ENCODE data around the gene GABRE.

GABRE gene

GRCh38 chrX:151958101-151958500 lies 16.4 kb downstream of the GABRE start:
- Histone ChIP-seq H3K27ac (no peak overlapping the region), H3K9ac (ENCODE audit: insufficient read length) (no peak overlapping the region), H3K9me3 (ENCODE audit: low read depth, low read length) (no peaks in the 10 kb centered on the region), H3K4me3 (no peak overlapping the region), H3K36me3 (ENCODE audit: insufficient read depth, low read length) (peaks cover 23% of the 10 kb centered on the region; the same call in 1 of the 2 replicates)
- TF ChIP-seq POLR2AphosphoS5 (IDR thresholded peaks at IDR 0.05; ENCODE audit: borderline replicate concordance, low read depth, low read length), result no peak
- TF ChIP-seq FOXP2 (optimal IDR thresholded peaks at IDR 0.05; ENCODE audit: control extremely low read depth, extremely low read length, insufficient read depth), result no peak
- no peak for TF ChIP-seq EZH2 (IDR thresholded peaks at IDR 0.05)
- DNase-seq (ENCODE audit: low read depth, low spot score), result no peak

GRCh38 chrX:151954730-151955129 lies 19.7 kb downstream of the GABRE start:
- no peaks in the 10 kb centered on the region for H3K9me3 ChIP-seq (ENCODE audit: low read depth, low read length)
- peaks cover 10% of the 10 kb centered on the region; the same call in 1 of the 2 replicates for H3K36me3 ChIP-seq (ENCODE audit: insufficient read depth, low read length)
- H3K9ac ChIP-seq (ENCODE audit: insufficient read length), result no peak overlapping the region
- no peak for TF ChIP-seq FOXP2 (optimal IDR thresholded peaks at IDR 0.05; ENCODE audit: control extremely low read depth, extremely low read length, insufficient read depth)
- no peak for TF ChIP-seq POLR2AphosphoS5 (IDR thresholded peaks at IDR 0.05; ENCODE audit: borderline replicate concordance, low read depth, low read length)
- H3K4me3 ChIP-seq, result no peak overlapping the region
- DNase-seq (ENCODE audit: low read depth, low spot score), result no peak
- H3K27ac ChIP-seq, result no peak overlapping the region

DNA sequence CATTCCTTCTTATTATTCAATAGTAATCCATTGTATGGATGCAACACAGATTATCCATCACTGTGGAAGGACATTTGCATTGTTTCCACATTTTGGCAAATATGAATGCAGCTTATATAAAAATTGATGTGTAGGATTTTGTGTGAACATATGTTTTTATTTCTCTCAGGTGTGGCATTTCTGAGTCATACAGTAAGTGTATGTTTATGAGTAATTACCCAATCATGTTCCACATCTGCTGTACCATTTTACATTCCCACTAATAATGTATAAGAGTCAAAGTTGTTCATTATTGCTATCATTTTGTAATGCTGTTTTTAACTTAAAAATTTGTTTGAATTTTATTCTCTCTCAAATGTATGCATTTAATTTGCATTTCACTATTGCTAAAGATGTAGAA lies 36.3 kb downstream of the GABRE start:
- Histone ChIP-seq H3K4me3 (no peak overlapping the region), H3K9ac (ENCODE audit: insufficient read length) (no peak overlapping the region), H3K9me3 (ENCODE audit: low read depth, low read length) (no peaks in the 10 kb centered on the region), H3K36me3 (ENCODE audit: insufficient read depth, low read length) (no peaks in the 10 kb centered on the region), H3K27ac (no peak overlapping the region)
- TF ChIP-seq FOXP2 (optimal IDR thresholded peaks at IDR 0.05; ENCODE audit: control extremely low read depth, extremely low read length, insufficient read depth) (no peak), POLR2AphosphoS5 (IDR thresholded peaks at IDR 0.05; ENCODE audit: borderline replicate concordance, low read depth, low read length) (no peak), EZH2 (IDR thresholded peaks at IDR 0.05) (no peak)
- DNase-seq (ENCODE audit: low read depth, low spot score), result no peak

- no peaks in the 10 kb centered on the region for H3K9me3 ChIP-seq (ENCODE audit: low read depth, low read length)
- DNase-seq (ENCODE audit: low read depth, low spot score), result no peak
- H3K9ac ChIP-seq (ENCODE audit: insufficient read length), result no peak overlapping the region
- no peaks in the 10 kb centered on the region for H3K36me3 ChIP-seq (ENCODE audit: insufficient read depth, low read length)
- no peak overlapping the region for H3K4me3 ChIP-seq
- TF ChIP-seq POLR2AphosphoS5 (IDR thresholded peaks at IDR 0.05; ENCODE audit: borderline replicate concordance, low read depth, low read length) (no peak), FOXP2 (optimal IDR thresholded peaks at IDR 0.05; ENCODE audit: control extremely low read depth, extremely low read length, insufficient read depth) (no peak), EZH2 (IDR thresholded peaks at IDR 0.05) (no peak)
- H3K27ac ChIP-seq, result no peak overlapping the region
Observed at GRCh38 chrX:151935358-151935757, 39.1 kb downstream of the GABRE start.

DNA sequence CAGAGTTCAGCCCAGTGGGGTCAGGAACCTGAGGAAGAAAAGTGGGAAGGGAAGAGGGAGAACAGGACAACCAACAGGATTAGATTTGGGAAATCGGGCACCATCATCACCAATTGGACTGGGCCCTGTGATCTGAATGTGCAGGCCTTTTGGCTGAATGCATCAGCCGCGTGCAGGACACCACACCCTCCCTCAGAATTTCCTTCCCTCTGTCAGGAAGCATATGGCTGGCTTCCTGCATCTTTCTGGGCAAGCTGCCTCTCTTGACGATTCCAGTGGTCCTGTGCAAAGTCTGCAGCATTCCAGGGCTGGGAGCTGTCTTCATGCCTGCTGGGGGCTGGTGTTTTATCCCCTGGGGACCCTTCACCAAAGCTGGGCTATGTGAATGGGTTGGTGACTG lies 45.4 kb downstream of the GABRE start:
- Histone ChIP-seq H3K36me3 (ENCODE audit: insufficient read depth, low read length) (no peaks in the 10 kb centered on the region), H3K4me3 (no peak overlapping the region), H3K9me3 (ENCODE audit: low read depth, low read length) (no peaks in the 10 kb centered on the region), H3K27ac (no peak overlapping the region), H3K9ac (ENCODE audit: insufficient read length) (no peak overlapping the region)
- TF ChIP-seq POLR2AphosphoS5 (IDR thresholded peaks at IDR 0.05; ENCODE audit: borderline replicate concordance, low read depth, low read length), result no peak
- no peak for TF ChIP-seq EZH2 (IDR thresholded peaks at IDR 0.05)
- TF ChIP-seq FOXP2 (optimal IDR thresholded peaks at IDR 0.05; ENCODE audit: control extremely low read depth, extremely low read length, insufficient read depth), result no peak
- no peak for DNase-seq (ENCODE audit: low read depth, low spot score)

DNA sequence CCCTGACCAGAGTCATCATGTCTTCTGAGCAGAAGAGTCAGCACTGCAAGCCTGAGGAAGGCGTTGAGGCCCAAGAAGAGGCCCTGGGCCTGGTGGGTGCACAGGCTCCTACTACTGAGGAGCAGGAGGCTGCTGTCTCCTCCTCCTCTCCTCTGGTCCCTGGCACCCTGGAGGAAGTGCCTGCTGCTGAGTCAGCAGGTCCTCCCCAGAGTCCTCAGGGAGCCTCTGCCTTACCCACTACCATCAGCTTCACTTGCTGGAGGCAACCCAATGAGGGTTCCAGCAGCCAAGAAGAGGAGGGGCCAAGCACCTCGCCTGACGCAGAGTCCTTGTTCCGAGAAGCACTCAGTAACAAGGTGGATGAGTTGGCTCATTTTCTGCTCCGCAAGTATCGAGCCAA lies 50.8 kb downstream of the GABRE start:
- TF ChIP-seq POLR2AphosphoS5 (IDR thresholded peaks at IDR 0.05; ENCODE audit: borderline replicate concordance, low read depth, low read length), result no peak
- TF ChIP-seq FOXP2 (optimal IDR thresholded peaks at IDR 0.05; ENCODE audit: control extremely low read depth, extremely low read length, insufficient read depth), result no peak
- TF ChIP-seq EZH2 (IDR thresholded peaks at IDR 0.05), result no peak
- Histone ChIP-seq H3K4me3 (no peak overlapping the region), H3K9me3 (ENCODE audit: low read depth, low read length) (no peaks in the 10 kb centered on the region), H3K9ac (ENCODE audit: insufficient read length) (no peak overlapping the region), H3K36me3 (ENCODE audit: insufficient read depth, low read length) (no peaks in the 10 kb centered on the region), H3K27ac (no peak overlapping the region)
- no peak for DNase-seq (ENCODE audit: low read depth, low spot score)

DNA sequence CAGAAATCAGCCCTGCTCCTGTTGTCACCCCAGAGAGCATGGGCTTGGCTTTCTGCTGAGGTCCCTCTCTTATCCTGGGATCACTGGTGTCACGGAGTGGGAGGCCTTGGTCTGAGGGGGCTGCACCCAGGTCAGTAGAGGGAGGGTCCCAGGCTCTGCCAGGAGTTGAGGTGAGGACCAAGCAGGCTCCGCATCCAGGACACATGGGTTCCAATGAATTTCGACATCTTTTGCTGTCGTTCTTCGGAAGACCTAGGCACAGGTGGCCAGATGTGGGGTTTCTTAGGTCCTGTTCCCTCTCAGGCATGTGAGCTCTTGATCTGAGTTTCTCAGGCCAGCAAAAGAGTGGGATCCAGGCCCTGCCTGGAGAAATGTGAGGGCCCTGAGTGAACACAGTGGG lies 51.8 kb downstream of the GABRE start:
- no peaks in the 10 kb centered on the region for H3K9me3 ChIP-seq (ENCODE audit: low read depth, low read length)
- H3K4me3 ChIP-seq, result no peak overlapping the region
- DNase-seq (ENCODE audit: low read depth, low spot score), result no peak
- H3K36me3 ChIP-seq (ENCODE audit: insufficient read depth, low read length), result no peaks in the 10 kb centered on the region
- no peak overlapping the region for H3K27ac ChIP-seq
- H3K9ac ChIP-seq (ENCODE audit: insufficient read length), result no peak overlapping the region
- TF ChIP-seq FOXP2 (optimal IDR thresholded peaks at IDR 0.05; ENCODE audit: control extremely low read depth, extremely low read length, insufficient read depth) (no peak), EZH2 (IDR thresholded peaks at IDR 0.05) (no peak), POLR2AphosphoS5 (IDR thresholded peaks at IDR 0.05; ENCODE audit: borderline replicate concordance, low read depth, low read length) (no peak)

- H3K4me3 ChIP-seq, result no peak overlapping the region
- no peaks in the 10 kb centered on the region for H3K36me3 ChIP-seq (ENCODE audit: insufficient read depth, low read length)
- no peak for DNase-seq (ENCODE audit: low read depth, low spot score)
- TF ChIP-seq POLR2AphosphoS5 (IDR thresholded peaks at IDR 0.05; ENCODE audit: borderline replicate concordance, low read depth, low read length), result no peak
- no peak for TF ChIP-seq FOXP2 (optimal IDR thresholded peaks at IDR 0.05; ENCODE audit: control extremely low read depth, extremely low read length, insufficient read depth)
- no peak for TF ChIP-seq EZH2 (IDR thresholded peaks at IDR 0.05)
- no peak overlapping the region for H3K27ac ChIP-seq
- H3K9me3 ChIP-seq (ENCODE audit: low read depth, low read length), result no peaks in the 10 kb centered on the region
- H3K9ac ChIP-seq (ENCODE audit: insufficient read length), result no peak overlapping the region
Observed at GRCh38 chrX:151921866-151922265, 52.6 kb downstream of the GABRE start.

DNA sequence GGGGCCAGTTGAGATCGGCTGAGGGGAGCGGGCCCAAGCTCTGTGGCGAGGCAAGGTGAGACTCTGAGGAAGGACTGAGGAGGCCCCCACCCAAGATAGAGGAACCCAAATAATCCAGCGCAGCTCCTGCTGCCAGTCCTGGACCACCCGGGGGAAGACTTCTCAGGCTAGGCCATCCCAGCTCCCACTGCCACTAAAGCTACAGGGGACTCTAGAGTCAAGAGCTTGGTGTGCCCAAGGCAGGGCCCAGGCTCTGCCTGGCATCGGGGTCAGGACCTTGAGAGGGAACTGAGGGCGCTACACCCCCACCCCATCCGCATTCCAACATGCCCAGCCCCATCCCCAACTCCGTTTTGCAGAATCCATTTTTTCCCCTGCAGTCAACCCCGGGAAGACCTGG lies 53.2 kb downstream of the GABRE start:
- no peak for DNase-seq (ENCODE audit: low read depth, low spot score)
- Histone ChIP-seq H3K4me3 (no peak overlapping the region), H3K9ac (ENCODE audit: insufficient read length) (no peak overlapping the region), H3K9me3 (ENCODE audit: low read depth, low read length) (no peaks in the 10 kb centered on the region), H3K27ac (no peak overlapping the region), H3K36me3 (ENCODE audit: insufficient read depth, low read length) (no peaks in the 10 kb centered on the region)
- TF ChIP-seq POLR2AphosphoS5 (IDR thresholded peaks at IDR 0.05; ENCODE audit: borderline replicate concordance, low read depth, low read length), result no peak
- TF ChIP-seq FOXP2 (optimal IDR thresholded peaks at IDR 0.05; ENCODE audit: control extremely low read depth, extremely low read length, insufficient read depth), result no peak
- no peak for TF ChIP-seq EZH2 (IDR thresholded peaks at IDR 0.05)

All from SK-N-MC (cell line).